Fibroblast of skin of back (primary cell): ENCODE measurements around the gene SLC25A3.
"Not testable (repeated sequence)": the region's sequence is repeated elsewhere in the genome, so short reads cannot be mapped to it uniquely, and the experiment has no call there.

Source experiments
- DNase-seq: peaks from one replicate; pipeline ENCODE4 v3.0.0-alpha.2; 2013

Gene SLC25A3

DNA sequence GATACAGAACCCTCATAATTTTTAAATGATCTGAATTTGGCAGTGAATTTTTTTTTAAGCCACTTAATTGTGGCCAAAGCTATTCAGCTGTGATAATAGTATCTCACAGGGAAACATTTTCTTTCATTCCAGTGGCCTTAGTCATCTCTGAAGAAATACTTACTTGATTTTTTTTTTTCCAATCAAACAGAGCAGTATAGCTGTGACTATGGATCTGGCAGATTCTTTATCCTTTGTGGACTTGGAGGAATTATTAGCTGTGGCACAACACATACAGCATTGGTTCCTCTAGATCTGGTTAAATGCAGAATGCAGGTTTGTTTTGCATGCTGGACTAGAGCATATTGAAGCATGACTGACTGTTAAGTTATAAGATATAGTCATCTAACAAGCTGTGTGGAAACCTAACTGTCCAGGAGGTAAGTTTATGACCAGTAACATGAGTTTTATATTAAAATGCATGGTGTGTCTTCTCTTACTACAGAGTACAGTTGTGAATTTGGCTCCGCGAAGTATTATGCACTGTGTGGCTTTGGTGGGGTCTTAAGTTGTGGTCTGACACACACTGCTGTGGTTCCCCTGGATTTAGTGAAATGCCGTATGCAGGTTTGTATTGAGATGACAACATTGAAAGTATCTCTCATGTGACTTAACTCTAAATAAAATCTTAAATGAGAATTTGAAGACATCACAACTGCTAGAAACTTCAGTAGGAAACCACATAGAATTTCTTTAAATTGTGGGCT is 1.9 kb downstream of the SLC25A3 start:
- DNase-seq: peak; percentile 83

DNA sequence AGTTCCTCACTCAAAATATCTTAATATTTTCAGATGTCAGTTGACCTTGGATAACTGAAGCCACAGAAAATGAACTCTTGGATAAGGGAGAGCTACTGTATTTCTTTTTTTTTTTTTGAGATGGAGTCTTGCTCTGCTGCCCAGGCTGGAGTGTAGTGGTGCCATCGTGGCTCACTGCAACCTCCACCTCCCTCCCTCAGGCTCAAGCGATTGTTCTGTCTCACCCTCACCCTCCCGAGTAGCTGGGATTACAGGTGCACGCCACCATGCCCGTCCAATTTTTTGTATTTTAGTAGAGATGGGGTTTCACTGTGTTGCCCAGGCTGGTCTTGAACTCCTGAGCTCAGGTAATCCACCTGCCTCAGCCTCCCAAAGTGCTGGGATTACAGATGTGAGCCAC is 3.8 kb downstream of the SLC25A3 start:
- DNase-seq: not testable (repeated sequence)

DNA sequence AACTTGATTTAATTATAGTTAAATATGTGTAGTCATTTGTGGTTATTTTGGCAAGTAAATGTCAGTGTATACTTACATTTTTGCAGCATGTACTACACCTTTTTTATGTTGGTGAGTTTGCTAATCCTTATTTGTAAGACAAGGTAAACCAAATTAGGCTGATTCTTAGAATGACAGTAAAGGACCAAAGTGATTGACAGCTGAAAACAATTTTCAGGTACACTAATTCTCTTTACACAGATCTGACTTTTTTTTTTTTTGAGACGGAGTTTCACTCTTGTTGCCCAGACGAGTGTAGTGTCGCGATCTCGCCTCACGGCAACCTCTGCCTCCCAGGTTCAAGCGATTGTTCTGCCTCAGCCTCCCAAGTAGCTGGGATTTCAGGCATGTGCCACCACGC is 8.4 kb downstream of the SLC25A3 start:
- DNase-seq: no peak

DNA sequence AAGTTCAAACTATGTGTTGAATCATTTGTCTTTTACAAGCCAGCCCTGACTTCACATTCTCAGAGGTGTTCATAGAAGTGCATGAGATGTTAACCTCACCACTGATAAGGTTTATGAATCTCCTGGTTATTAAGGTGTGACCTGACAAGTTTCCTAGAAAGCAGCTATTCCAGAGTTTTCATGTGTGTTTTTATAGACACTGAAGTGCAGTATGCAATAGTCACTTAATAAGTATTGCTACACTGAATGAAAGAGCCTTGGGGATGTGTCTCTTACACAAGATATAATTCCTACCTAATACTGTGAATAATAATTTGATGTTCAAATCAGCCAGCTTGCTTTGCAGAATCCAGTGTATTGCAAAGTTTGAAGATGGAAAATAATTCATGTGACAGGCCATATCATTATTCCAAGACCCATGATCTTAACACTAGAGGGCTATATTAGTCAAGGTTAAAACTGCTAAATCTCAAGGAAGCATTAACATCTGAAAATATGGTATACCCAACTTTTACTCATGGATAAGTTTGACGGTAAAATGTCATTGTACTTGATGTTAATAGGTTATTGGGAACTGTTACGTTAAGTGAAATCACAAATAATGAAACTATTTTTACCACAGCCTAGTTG is 13.0 kb downstream of the SLC25A3 start:
- no peak for DNase-seq

DNA sequence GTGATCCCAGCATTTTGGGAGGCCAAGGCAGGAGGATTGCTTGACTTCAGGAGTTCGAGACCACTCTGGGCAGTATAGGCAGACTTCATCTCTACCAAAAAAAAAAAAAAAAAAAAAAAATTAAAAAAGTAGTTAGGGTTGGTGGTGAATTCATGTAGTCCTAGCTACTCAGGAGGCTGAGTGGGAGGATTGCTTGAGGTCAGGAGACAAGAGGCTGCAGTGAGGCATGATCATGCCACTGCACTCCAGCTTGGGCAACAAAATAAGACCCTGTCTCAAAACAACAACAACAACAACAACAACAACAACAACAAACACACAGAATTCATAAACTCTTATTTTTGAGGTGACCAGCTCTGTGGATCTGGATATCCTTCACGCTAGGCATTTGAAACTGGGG is 17.1 kb downstream of the SLC25A3 start:
- no peak for DNase-seq

DNA sequence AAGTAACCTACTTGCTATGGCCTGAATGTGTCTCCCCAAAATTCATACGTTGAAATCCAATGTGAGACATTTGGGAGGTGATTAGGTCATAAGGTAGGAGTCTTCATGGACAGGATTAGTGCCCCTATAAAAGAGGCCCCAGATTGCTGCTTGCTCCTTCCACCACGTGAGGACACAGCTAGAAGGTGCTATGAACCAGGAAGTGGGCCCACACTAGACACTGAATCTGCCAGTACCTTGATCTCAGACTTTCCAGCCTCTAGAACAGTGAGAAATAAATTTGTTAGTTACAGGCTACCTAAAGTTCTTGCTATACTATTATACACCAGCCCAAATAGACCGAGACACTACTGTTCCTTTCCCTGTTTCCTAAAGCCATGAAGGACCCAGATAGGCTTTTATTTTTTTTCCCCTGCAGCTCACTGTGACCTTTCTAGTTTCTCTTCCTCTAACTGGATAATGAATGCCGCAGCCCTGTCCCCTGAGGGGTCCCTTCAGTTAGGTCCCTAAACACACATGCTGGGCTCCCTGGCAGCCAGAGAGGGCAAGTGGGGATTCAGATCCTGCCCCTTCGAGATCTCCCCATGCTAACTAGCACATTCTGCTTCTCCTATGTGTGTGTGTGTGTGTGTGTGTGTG is 19.3 kb downstream of the SLC25A3 start:
- DNase-seq: no peak

DNA sequence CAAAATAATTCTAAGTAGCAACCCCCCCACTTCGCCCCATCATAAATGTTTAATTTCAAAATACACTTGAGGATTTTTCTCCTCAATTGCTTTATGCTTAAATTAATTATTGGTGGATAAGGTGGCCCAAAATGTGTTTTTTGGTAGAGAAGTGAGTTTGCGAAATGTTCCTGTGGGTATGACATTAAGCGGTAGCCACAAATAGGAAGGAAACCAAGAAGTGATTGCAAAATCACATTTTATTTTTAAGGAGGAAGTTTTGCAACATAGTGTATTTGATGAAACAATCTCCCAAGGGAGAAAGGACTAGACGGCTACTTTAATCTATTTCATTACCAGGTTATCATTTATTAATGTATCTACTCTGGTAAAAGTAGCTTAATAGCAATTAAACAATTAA is 25.5 kb downstream of the SLC25A3 start:
- DNase-seq: no peak

DNA sequence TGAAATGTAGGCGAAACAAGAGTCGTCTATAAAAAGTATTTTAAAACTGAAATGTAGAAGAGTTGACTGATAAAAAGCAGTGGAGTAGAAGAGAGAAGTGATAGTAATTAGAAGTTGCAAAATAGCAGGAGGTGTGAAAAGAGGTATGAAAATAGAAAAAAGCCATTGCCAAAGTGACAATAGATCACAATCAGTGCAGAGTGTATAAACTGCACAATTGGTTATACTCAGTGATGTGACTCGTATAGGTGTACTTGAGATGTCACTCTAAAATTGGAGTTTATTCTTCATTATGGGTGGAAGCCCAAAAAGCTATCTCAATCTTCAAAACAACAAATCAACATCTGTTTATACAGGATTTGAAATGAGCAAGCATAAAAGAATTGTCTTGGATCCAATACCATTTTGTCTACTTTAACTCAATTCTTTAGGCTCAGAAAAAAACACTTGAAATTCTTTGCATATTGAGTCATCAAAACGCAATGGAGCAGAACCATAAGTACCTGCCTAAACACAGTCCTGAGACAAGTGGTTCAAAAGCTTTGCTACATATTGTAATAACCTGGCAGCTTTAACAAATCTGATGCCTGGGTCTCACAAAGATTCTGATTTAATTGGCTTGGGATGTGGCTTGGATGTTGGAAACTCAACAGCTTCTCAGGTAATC is 42.3 kb downstream of the SLC25A3 start:
- peak; percentile 64 for DNase-seq

DNA sequence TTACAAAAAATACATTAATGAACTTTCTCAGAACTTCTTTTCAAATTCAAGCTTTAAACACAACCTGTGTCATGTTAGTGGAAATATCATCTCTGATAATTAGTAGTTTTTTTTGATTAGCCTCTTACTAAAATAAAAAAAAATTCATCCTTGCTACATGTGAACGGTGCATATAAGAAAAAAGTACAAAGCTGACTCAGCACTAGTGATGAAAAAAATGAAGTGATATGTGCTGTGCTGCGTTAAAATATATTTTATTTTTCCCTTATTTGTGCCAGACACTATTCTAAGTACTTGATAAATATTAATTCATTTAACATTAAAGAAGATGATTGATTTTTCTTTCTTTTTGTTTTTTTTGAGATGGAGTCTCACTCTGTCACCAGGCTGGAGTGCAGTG is 43.6 kb downstream of the SLC25A3 start:
- DNase-seq: no peak

DNA sequence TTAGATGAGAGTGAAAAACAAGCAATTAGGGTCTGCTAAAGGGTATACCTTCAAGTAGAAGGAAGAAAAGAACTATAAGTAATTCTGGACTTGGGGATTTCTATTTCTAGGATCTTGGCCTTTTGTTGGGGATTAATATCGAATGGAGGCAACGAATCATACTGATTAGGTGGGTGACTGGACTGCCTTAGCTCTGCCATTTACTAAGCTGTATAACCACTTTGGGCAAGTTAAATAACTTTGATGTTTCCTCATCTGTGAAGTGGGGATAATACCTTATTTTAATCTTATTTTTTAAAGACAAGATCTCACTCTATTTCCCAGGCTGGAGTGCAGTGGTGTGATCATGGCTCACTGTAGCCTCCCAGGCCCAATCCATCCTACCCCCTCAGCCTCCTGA is 44.5 kb downstream of the SLC25A3 start:
- no peak for DNase-seq

DNA sequence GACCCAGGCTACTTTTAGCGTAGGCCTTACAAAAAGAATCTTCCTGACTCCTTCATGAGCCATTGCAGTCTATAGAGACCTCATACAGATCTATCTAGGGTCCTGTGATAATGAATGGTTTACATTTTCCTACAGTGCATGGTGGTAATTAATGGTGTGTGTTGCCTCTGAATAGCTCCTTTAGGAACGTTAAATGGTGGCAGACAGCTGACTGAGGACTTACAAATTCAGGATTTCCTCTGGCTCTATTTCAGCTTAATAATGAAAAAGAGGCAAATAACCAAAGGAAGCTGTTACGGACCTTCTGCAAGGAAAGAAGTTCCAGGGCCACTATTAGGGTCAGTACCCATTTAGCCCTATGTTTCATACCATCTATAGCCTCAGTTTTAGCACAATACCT is 46.0 kb downstream of the SLC25A3 start:
- DNase-seq: no peak

DNA sequence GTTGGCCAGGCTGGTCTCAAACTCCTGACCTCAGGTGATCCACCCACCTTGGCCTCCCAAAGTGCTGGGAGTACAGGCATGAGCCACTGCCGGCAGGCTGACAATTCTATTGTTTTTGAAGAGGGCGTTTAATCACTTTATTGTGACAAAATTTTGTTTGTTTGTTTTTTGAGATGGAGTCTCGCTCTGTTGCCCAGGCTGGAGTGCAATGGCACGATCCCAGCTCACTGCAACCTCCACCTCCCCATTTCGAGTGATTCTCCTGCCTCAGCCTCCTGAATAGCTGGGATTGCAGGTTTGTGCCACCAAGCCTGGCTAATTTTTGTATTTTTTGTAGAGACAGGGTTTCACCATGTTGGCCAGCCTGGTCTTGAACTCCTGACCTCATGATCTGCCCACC is 49.3 kb downstream of the SLC25A3 start:
- not testable (repeated sequence) for DNase-seq

DNA sequence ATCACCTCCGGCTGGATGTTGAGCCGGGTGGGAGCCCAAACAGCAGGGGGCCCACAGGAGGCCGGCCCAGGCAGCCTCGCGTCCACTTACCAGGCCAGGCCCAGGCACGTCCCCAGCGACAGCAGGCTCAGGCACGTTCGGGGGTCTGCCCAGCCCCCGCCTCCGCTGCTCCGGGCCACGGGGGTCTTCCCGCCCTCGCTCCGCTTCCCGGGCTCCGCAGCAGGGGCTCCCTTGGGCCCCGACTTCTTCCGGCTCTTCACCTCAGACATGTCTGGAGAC is 50.9 kb downstream of the SLC25A3 start:
- DNase-seq: peak; percentile 60

DNA sequence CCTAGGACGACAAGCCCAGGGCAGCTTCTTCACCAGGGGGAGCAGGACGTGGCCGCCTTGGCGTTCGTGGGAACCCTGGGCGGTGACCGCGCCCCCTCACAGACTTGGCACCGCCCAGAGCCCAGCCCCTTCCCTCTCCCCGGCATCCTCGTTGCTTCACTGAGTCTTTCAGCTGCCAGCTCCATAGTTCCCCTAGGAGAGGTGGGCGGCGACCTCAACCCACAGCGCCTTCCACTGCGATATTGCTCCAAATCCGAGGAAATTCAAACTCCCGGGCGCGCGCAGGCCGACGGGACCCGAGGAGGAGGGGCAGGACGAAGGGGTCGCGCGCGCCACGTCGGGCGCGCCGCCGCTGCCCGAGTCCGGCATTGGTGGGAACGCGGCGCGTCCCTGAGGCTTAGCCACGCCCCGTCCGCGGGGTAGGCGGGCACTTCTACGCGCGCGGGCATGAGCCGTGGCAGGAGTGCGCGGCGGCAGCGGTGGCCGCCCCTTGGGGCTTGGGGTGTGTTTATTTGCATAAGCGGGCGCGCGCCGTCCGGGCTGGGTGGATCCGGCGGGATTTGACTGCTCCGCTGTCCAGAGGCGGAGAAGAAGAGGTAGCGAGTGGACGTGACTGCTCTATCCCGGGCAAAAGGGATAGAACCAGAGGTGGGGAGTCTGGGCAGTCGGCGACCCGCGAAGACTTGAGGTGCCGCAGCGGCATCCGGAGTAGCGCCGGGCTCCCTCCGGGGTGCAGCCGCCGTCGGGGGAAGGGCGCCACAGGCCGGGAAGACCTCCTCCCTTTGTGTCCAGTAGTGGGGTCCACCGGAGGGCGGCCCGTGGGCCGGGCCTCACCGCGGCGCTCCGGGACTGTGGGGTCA is 51.5 kb downstream of the SLC25A3 start, which contains the start of the genes APAF1 and IKBIP:
APAF1 (plus strand) TSS at position 579 of the 860 bp plus-strand sequence. CDS start 3,070 bp downstream, outside the sequence.
IKBIP (minus strand) TSS at position 77 of the 860 bp plus-strand sequence. CDS start 87 bp downstream, outside the sequence.
- peak; percentile 96 for DNase-seq

DNA sequence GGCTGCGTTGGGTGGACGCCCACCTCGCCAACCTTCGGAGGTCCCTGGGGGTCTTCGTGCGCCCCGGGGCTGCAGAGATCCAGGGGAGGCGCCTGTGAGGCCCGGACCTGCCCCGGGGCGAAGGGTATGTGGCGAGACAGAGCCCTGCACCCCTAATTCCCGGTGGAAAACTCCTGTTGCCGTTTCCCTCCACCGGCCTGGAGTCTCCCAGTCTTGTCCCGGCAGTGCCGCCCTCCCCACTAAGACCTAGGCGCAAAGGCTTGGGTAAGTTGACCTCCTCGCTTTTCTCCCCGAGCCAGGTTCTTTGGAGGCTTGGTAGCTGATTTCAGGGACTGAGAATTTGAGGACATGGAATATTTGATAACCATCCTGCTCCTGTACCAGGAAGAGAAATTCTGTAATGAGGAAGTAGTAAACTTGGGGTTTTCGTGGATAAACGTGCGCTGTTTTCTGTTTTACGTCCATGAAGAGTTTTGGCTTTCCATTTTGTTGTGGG is 52.1 kb downstream of the SLC25A3 start:
- DNase-seq: peak; percentile 17

DNA sequence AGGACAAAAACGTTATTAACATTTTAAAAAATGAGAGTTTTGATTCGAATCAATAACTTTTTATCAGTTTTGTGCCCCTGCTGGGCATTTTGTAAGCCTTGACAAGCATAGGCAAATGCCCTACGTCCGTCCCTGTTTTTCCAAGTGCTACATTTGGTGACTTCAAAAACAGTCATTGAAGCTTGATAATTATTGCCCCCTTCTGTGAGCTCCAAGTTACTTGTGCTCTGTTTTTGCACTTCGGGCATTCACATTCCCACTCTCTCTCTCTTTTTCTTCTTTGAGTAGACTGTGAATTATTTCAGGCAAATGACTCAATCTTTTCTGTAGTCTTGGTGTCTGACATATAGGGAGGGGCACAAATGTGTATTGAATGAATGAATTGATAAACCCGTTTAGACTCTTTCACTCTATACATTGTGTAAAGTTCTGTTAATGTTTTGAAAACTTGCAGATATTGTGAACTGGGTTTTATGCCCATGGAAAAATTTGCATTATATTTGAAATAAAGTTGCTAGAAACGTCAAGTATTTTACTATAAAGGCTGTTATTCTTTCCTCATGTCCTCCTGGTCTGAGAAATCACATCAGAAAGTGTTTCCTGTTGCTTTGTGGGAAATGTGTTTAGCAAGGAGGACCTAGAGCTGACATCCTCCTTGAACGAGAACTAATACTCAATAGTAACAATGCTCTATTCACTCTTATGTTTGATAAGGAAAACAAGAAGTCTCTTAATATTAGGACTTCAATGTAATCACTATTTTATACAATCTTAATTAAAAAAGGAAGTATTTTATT is 53.0 kb downstream of the SLC25A3 start:
- peak; percentile 68 for DNase-seq

DNA sequence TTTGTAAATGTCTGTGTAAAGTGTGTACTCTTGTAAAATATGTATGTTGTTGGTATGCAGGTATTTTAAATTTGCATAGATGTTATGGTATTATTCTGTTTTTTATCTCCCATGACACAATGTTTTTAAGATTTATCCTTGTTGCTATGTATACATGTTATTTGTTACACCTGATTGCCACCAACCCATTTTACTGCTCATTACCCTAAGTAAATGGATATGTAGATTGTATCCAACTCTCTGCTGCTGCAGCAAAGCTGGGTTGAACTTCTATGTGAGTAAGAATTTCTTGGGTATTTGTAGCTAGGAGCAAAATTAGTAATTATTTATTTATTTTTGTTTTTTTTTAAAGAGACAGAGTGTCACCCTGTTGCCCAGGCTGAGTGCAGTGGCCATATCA is 57.8 kb downstream of the SLC25A3 start:
- no peak for DNase-seq

DNA sequence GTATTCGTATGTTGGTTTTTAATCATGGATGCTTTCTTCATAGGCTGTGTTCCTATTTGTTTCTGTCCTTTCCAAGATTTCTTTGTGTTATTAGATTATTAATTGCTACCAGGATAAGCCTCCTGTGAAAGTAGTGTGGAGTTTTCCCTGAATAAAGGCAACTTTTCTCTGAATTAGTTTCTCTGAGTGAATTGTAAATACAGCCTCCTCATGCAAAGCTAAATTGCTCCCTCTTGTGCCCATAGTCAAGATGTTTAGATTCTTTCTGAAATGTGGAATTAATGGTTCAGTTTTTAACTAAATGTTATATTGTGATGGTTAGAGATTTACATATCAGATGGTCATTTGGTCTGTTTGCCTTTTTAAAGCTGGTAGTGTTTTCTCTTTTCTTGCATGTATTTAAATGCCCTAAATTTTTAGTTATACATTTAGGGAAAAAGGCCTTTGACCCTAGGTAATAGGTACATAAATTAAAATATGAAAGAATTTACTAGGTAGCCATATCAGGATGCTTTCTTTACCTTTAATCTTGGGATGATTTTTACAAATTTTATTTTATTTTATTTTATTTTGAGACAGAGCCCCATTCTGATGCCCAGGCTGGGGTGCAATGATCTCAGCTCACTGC is 60.5 kb downstream of the SLC25A3 start:
- peak; percentile 62 for DNase-seq
